Head of caudate nucleus (tissue), 42 donors: Measurements from ENCODE around the gene GNLY.

Source experiments
- DNase-seq, 42 donors: peaks; one replicate each; pipeline versions ENCODE4 v3.0.0 to v3.0.0-alpha.2; 2020 to 2021; ENCODE audit warnings: mixed read lengths in 7 of 42
- intact Hi-C: fragments of 100-400 bp; cut with DNase I; formaldehyde crosslinking; loops from one replicate; pipeline ENCODE4 v1.15.0; 2022

Gene GNLY

GRCh38 chr2:85746321-85747004, 52.3 kb downstream of the GNLY start:
- no peak for DNase-seq
- intact Hi-C loops: no loop called here

- DNase-seq: no peak
- intact Hi-C loops: no loop called here
Observed at GRCh38 chr2:85747441-85747840, 53.3 kb downstream of the GNLY start.

GRCh38 chr2:85748039-85748734, 54.0 kb downstream of the GNLY start:
- no peak for DNase-seq
- intact Hi-C loops: no loop called here
